Measurements from ENCODE around the gene DTD1.

The DTD1 gene

DNA sequence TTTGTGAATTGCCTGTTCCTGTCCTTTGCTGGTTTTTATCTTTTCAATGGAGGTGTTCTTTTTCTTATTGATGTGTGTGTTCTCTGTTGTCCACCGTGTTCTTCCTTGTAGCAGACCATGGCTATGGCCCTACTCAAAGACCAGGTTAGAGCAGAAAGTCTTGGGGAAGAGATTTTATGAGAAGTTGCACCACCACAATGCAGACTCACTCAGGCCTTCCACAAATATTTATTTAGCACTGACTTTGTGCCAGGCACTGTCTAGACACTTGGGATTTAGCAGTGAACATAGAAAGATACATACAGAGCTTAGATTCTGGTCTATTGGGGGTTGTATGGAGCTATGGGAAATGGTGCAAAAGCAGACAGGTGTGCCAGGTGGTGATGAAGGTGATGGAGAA, 98.8 kb downstream of the DTD1 start:
- no peak for DNase-seq (ENCODE audit: low read depth)
- TF ChIP-seq, protein P1, sequence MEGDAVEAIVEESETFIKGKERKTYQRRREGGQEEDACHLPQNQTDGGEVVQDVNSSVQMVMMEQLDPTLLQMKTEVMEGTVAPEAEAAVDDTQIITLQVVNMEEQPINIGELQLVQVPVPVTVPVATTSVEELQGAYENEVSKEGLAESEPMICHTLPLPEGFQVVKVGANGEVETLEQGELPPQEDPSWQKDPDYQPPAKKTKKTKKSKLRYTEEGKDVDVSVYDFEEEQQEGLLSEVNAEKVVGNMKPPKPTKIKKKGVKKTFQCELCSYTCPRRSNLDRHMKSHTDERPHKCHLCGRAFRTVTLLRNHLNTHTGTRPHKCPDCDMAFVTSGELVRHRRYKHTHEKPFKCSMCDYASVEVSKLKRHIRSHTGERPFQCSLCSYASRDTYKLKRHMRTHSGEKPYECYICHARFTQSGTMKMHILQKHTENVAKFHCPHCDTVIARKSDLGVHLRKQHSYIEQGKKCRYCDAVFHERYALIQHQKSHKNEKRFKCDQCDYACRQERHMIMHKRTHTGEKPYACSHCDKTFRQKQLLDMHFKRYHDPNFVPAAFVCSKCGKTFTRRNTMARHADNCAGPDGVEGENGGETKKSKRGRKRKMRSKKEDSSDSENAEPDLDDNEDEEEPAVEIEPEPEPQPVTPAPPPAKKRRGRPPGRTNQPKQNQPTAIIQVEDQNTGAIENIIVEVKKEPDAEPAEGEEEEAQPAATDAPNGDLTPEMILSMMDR (IDR thresholded peaks at IDR 0.05; ENCODE audit: low read depth, low read length): no peak
- TF ChIP-seq MYC (IDR thresholded peaks at IDR 0.05; ENCODE audit: low read depth, low read length) (no peak), POLR2A (IDR thresholded peaks at IDR 0.05; ENCODE audit: extremely low read depth, insufficient read length) (no peak), MAX (IDR thresholded peaks at IDR 0.05; ENCODE audit: low read depth, low read length) (no peak)
- no peak overlapping the region for H3K4me3 ChIP-seq (ENCODE audit: low read depth, low read length)

- no peak for DNase-seq (ENCODE audit: low read depth)
- no peak for TF ChIP-seq POLR2A (IDR thresholded peaks at IDR 0.05; ENCODE audit: extremely low read depth, insufficient read length)
- TF ChIP-seq MYC (IDR thresholded peaks at IDR 0.05; ENCODE audit: low read depth, low read length): no peak
- no peak for TF ChIP-seq MAX (IDR thresholded peaks at IDR 0.05; ENCODE audit: low read depth, low read length)
- TF ChIP-seq, protein P1 (IDR thresholded peaks at IDR 0.05; ENCODE audit: low read depth, low read length): no peak
- no peak overlapping the region for H3K4me3 ChIP-seq (ENCODE audit: low read depth, low read length)
These were observed 100.8 kb downstream of the DTD1 start for GRCh38 chr20:18688676-18689075.

DNA sequence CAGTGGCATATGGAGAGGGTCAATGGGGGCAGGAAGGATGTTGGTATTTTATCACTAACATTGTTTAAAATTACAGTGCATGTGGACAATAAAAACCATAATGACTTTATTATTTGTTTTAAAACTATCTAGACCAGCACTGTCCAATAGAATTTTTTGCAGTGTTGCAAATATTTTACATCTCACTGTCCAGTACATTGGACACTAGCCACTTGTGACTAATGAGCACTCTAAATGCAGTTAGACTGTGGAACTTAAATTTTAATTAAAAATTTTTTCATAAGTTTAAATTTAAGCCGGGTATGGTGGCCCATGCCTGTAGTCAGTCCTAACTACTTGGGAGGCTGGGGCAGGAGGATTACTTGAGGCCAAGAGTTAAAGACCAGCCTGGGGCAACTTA, 101.7 kb downstream of the DTD1 start:
- H3K4me3 ChIP-seq (ENCODE audit: low read depth, low read length): no peak overlapping the region
- DNase-seq (ENCODE audit: low read depth): no peak
- TF ChIP-seq MYC (IDR thresholded peaks at IDR 0.05; ENCODE audit: low read depth, low read length): no peak
- TF ChIP-seq, protein P1 (IDR thresholded peaks at IDR 0.05; ENCODE audit: low read depth, low read length): no peak
- no peak for TF ChIP-seq POLR2A (IDR thresholded peaks at IDR 0.05; ENCODE audit: extremely low read depth, insufficient read length)
- no peak for TF ChIP-seq MAX (IDR thresholded peaks at IDR 0.05; ENCODE audit: low read depth, low read length)

DNA sequence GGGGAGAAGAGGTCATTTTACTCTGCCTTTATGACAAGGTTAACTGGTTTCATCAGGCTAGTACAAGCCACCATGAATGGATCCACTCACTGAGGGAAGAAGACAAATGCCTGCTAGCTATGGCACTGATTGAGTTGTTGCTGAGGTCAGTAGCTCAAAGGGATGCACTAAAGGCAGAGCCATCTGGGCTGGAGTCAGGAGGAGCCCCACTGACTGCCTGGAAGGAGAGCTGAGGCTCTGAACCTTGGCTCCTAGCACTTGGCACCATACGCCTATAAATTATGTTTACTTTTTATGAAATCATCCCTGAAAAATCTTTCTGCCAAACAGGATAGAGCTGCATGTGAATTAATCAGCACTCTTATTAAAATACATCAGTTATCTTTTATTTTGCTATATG, 104.6 kb downstream of the DTD1 start:
- no peak overlapping the region for H3K4me3 ChIP-seq (ENCODE audit: low read depth, low read length)
- TF ChIP-seq MAX (IDR thresholded peaks at IDR 0.05; ENCODE audit: low read depth, low read length) (no peak), POLR2A (IDR thresholded peaks at IDR 0.05; ENCODE audit: extremely low read depth, insufficient read length) (no peak), MYC (IDR thresholded peaks at IDR 0.05; ENCODE audit: low read depth, low read length) (no peak)
- TF ChIP-seq, protein P1 (IDR thresholded peaks at IDR 0.05; ENCODE audit: low read depth, low read length): no peak
- DNase-seq (ENCODE audit: low read depth): no peak

DNA sequence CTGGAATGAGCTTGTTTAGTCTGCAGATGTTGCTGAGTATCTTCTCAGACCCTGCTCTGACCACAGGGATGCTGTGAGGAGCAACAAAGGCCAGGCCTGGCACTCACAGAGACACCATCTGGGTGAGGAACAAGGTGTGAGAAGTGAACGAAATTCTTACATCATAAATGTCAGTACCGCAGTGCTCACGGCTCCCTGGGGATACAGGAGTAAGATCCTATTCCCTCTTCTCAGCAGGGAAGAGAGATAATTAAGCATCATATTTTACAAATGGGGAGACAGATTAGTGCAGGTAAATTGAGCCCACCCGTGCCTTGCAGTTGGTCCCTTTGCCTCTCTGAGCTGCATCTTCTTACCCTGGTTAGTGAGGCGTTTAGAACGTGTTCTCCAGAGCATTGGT, 106.2 kb downstream of the DTD1 start:
- H3K4me3 ChIP-seq (ENCODE audit: low read depth, low read length): no peak overlapping the region
- no peak for DNase-seq (ENCODE audit: low read depth)
- TF ChIP-seq, protein P1 (IDR thresholded peaks at IDR 0.05; ENCODE audit: low read depth, low read length): no peak
- TF ChIP-seq MAX (IDR thresholded peaks at IDR 0.05; ENCODE audit: low read depth, low read length): no peak
- no peak for TF ChIP-seq MYC (IDR thresholded peaks at IDR 0.05; ENCODE audit: low read depth, low read length)
- no peak for TF ChIP-seq POLR2A (IDR thresholded peaks at IDR 0.05; ENCODE audit: extremely low read depth, insufficient read length)

DNA sequence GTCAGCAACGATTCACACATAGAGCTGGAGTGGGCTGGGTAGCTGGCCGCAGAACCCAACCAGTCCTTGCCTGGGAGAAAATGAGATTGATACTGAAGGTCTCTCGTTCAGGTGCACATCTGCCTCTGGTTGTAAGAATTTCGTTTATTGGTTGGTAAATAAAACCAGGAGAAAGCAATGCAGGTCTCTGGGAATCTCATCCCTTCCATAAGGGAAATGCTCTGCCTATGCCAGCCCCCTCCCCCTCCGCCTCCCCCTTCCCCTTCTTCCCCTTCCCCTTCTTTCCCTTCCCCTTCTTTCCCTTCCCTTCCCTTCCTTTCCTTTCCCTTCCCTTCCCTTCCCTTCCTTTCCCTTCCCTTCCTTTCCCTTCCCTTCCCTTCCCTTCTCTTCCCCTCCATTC, 107.3 kb downstream of the DTD1 start:
- H3K4me3 ChIP-seq (ENCODE audit: low read depth, low read length): no peak overlapping the region
- DNase-seq (ENCODE audit: low read depth): no peak
- TF ChIP-seq MAX (IDR thresholded peaks at IDR 0.05; ENCODE audit: low read depth, low read length) (no peak), POLR2A (IDR thresholded peaks at IDR 0.05; ENCODE audit: extremely low read depth, insufficient read length) (no peak), MYC (IDR thresholded peaks at IDR 0.05; ENCODE audit: low read depth, low read length) (no peak)
- TF ChIP-seq, protein P1 (IDR thresholded peaks at IDR 0.05; ENCODE audit: low read depth, low read length): no peak
